Femur (tissue), 1 donor: Measurements from ENCODE around the gene SH3BP4.
"Not testable (repeated sequence)": the region's sequence is repeated elsewhere in the genome, so short reads cannot be mapped to it uniquely, and the experiment has no call there.

Source experiments
- DNase-seq: peaks from one replicate; pipeline ENCODE4 v3.0.0-alpha.2; 2017

SH3BP4 gene

GRCh38 chr2:235044501-235045271 is 92.9 kb downstream of the SH3BP4 start:
- DNase-seq = no peak

- DNase-seq = no peak
Measured at GRCh38 chr2:235045336-235045972, 93.6 kb downstream of the SH3BP4 start.

- no peak for DNase-seq
Measured at GRCh38 chr2:235045973-235046343, 94.1 kb downstream of the SH3BP4 start.

GRCh38 chr2:235046589-235046988 is 94.8 kb downstream of the SH3BP4 start:
- DNase-seq = no peak

- no peak for DNase-seq
Measured at GRCh38 chr2:235047171-235048160, 95.6 kb downstream of the SH3BP4 start.

GRCh38 chr2:235048549-235048948 is 96.7 kb downstream of the SH3BP4 start:
- peak; percentile 50 for DNase-seq

- DNase-seq = no peak
Measured at GRCh38 chr2:235049069-235049468, 97.3 kb downstream of the SH3BP4 start.

- no peak for DNase-seq
Measured at GRCh38 chr2:235049719-235050118, 97.9 kb downstream of the SH3BP4 start.

GRCh38 chr2:235050980-235051351 is 99.1 kb downstream of the SH3BP4 start:
- DNase-seq = peak; percentile 87

GRCh38 chr2:235051436-235052260 is 99.8 kb downstream of the SH3BP4 start:
- no peak for DNase-seq

GRCh38 chr2:235052514-235053354 is 100.9 kb downstream of the SH3BP4 start:
- no peak for DNase-seq

GRCh38 chr2:235053651-235054050 is 101.8 kb downstream of the SH3BP4 start:
- no peak for DNase-seq

- no peak for DNase-seq
Measured at GRCh38 chr2:235054475-235054874, 102.7 kb downstream of the SH3BP4 start.

GRCh38 chr2:235054919-235055318 is 103.1 kb downstream of the SH3BP4 start:
- DNase-seq = no peak

GRCh38 chr2:235055891-235056516 is 104.2 kb downstream of the SH3BP4 start:
- no peak for DNase-seq

GRCh38 chr2:235056768-235057167 is 105.0 kb downstream of the SH3BP4 start:
- no peak for DNase-seq

GRCh38 chr2:235057616-235058015 is 105.8 kb downstream of the SH3BP4 start:
- not testable (repeated sequence) for DNase-seq

- DNase-seq = no peak
Measured at GRCh38 chr2:235059161-235059560, 107.3 kb downstream of the SH3BP4 start.

GRCh38 chr2:235061656-235062055 is 109.8 kb downstream of the SH3BP4 start:
- DNase-seq = no peak

GRCh38 chr2:235063471-235063961 is 111.7 kb downstream of the SH3BP4 start:
- DNase-seq = peak; percentile 35

- DNase-seq = no peak
Measured at GRCh38 chr2:235064976-235065375, 113.2 kb downstream of the SH3BP4 start.
